Lower lobe of right lung (tissue), 2 donors: ENCODE measurements around the gene AMPD2. TPM values are rescaled to one million over a fixed set of nuclear protein-coding genes. Genes with fewer than 3 reads are reported as not detected.
"Not testable (repeated sequence)": the region's sequence is repeated elsewhere in the genome, so short reads cannot be mapped to it uniquely, and the experiment has no call there.

Experiments
- ATAC-seq, 2 donors: fragments of 200-7000 bp; cut with Tn5 transposase; one replicate each; pipeline ENCODE4 v1.9.1; 2020 to 2022; ENCODE audit warnings: mild to moderate bottlenecking in 2 of 2, moderate library complexity in 2 of 2
- DNase-seq: peaks from one replicate; pipeline ENCODE4 v3.0.0-alpha.2; 2020
- H3K27ac ChIP-seq: fragments of 200-600 bp; one replicate; pipeline ENCODE4 v1.8.0; 2022
- H3K27me3 ChIP-seq: fragments of 200-600 bp; one replicate; pipeline ENCODE4 v1.8.0; 2022; ENCODE audit warnings: low read depth
- H3K36me3 ChIP-seq: fragments of 200-600 bp; one replicate; pipeline ENCODE4 v1.8.0; 2022; ENCODE audit warnings: mild to moderate bottlenecking
- H3K4me1 ChIP-seq: fragments of 200-600 bp; one replicate; pipeline ENCODE4 v1.8.0; 2022
- H3K4me3 ChIP-seq: fragments of 200-600 bp; one replicate; pipeline ENCODE4 v1.8.0; 2022; ENCODE audit warnings: mild to moderate bottlenecking
- H3K9me3 ChIP-seq: fragments of 200-600 bp; one replicate; pipeline ENCODE4 v1.8.0; 2022
- intact Hi-C: fragments of 100-400 bp; cut with DNase I; formaldehyde crosslinking; loops from one replicate; pipeline ENCODE4 v1.11.0; 2022
- total RNA-seq: library from RNA; stranded (reverse); fragmentation: NEBNext Ultra II Directional; extraction: Animal tissue kit (Norgen Biotek cat#: 25700); gene quantifications from one replicate; pipeline ENCODE4 v1.2.1, GENCODE V29; 2021
- TF ChIP-seq, protein P1 (sequence below): fragments of 200-600 bp; IDR thresholded peaks from one replicate; pipeline ENCODE4 v1.8.0; 2022; ENCODE audit warnings: antibody characterized with exemption, mild to moderate bottlenecking
- donor health status: DM: no; HTN: yes; CAD: no; lungs with severe emphysema.

AMPD2 gene
- total RNA-seq, 1 donor from 2014 or later: 55.9 TPM

DNA sequence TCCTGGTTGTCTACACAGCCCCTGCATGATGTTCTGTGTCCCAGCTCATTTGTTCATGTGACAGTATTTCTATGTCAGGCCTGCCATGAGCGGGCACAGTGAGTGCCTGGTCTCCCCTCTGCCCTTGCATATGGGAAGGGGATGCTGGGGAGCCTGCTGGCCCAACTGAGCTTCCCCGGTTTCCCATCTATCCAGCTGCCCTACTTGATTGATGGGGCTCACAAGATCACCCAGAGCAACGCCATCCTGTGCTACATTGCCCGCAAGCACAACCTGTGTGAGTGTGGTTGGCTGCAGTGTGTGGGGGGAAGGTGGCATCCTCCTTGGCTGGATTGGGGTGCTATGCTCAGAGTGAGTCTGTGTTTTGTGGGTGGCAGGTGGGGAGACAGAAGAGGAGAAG is 37.8 kb downstream of the AMPD2 start:
- DNase-seq (no peak), ATAC-seq (no peak)
- Histone ChIP-seq H3K36me3 (peaks cover 33% of the 10 kb centered on the region), H3K4me3 (no peak overlapping the region), H3K27ac (no peak overlapping the region), H3K9me3 (no peaks in the 10 kb centered on the region), H3K27me3 (no peaks in the 10 kb centered on the region), H3K4me1 (peaks cover 11% of the 10 kb centered on the region)
- TF ChIP-seq, protein P1, sequence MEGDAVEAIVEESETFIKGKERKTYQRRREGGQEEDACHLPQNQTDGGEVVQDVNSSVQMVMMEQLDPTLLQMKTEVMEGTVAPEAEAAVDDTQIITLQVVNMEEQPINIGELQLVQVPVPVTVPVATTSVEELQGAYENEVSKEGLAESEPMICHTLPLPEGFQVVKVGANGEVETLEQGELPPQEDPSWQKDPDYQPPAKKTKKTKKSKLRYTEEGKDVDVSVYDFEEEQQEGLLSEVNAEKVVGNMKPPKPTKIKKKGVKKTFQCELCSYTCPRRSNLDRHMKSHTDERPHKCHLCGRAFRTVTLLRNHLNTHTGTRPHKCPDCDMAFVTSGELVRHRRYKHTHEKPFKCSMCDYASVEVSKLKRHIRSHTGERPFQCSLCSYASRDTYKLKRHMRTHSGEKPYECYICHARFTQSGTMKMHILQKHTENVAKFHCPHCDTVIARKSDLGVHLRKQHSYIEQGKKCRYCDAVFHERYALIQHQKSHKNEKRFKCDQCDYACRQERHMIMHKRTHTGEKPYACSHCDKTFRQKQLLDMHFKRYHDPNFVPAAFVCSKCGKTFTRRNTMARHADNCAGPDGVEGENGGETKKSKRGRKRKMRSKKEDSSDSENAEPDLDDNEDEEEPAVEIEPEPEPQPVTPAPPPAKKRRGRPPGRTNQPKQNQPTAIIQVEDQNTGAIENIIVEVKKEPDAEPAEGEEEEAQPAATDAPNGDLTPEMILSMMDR: no peak
- intact Hi-C loops: no loop called here

DNA sequence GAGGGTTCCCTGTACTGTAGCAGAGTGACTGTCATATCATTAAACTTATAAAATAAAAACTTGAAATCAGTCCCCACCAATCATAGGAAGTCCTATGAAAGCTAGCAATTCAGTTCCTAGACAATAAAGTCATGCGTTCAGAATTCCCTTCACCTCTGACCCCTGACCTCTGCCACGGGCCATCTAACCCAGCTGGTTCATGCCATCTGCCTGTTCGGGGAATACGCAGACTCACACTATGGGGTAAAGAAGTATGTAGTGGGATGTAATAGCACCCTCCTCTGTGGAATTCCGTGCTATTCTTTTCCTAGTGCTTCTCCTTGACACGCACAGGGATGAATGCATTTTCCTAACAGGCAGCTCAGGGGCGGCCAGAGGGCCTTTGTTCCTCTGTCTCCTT is 38.3 kb downstream of the AMPD2 start:
- no peak for ATAC-seq
- DNase-seq: no peak
- intact Hi-C loops: no loop called here
- TF ChIP-seq, protein P1: no peak
- peaks cover 11% of the 10 kb centered on the region for H3K4me1 ChIP-seq
- H3K27ac ChIP-seq: no peak overlapping the region
- no peaks in the 10 kb centered on the region for H3K27me3 ChIP-seq
- peaks cover 38% of the 10 kb centered on the region for H3K36me3 ChIP-seq
- no peak overlapping the region for H3K4me3 ChIP-seq
- H3K9me3 ChIP-seq: no peaks in the 10 kb centered on the region

DNA sequence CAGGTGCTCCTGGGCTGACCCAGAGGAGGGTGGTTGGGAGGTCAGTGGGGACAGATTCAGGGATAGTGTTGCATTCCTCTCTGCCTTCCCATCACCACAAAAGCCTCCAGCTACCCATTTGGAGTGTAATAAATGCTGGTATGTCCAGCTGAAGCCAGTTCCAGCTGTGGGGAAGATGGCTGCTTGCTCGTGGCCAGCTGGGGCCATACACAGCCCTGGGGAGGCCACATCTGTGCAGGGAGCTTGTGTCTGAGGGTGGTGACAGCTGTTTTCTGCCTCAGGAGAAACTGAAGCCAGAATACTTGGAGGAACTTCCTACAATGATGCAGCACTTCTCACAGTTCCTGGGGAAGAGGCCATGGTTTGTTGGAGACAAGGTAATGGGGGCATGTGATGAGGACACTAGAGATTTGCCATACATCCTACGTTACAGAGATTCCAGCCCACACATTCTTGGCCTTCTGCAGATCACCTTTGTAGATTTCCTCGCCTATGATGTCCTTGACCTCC is 39.0 kb downstream of the AMPD2 start:
- Histone ChIP-seq H3K4me3 (no peak overlapping the region), H3K36me3 (peaks cover 38% of the 10 kb centered on the region), H3K4me1 (peaks cover 11% of the 10 kb centered on the region), H3K27me3 (no peaks in the 10 kb centered on the region), H3K27ac (no peak overlapping the region), H3K9me3 (no peaks in the 10 kb centered on the region)
- DNase-seq (no peak), ATAC-seq (no peak)
- intact Hi-C loops: no loop called here
- TF ChIP-seq, protein P1: no peak

DNA sequence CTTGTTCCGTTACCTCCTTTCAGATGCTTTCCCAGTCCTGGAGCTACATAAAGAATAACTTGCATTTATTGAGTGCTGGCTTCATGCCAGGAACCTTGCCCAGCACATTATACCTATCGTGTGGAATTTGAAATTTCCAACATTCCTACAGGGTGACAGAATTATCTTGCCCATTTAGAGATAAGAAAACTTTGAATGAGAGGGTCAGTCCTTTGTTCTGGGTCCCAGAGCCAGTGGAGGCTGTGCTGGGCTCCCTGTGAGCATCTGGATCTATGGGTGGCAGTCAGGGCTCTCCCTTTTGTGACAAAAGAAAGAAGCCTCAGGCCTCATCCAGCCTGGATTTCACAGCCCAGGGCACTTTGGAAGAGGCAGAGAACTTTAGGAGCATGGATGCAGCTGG is 39.5 kb downstream of the AMPD2 start:
- DNase-seq (no peak), ATAC-seq (no peak)
- H3K27me3 ChIP-seq: no peaks in the 10 kb centered on the region
- no peak overlapping the region for H3K27ac ChIP-seq
- TF ChIP-seq, protein P1: no peak
- H3K36me3 ChIP-seq: peaks cover 38% of the 10 kb centered on the region
- no peak overlapping the region for H3K4me3 ChIP-seq
- peaks cover 11% of the 10 kb centered on the region for H3K4me1 ChIP-seq
- H3K9me3 ChIP-seq: no peaks in the 10 kb centered on the region
- intact Hi-C loops: no loop called here

DNA sequence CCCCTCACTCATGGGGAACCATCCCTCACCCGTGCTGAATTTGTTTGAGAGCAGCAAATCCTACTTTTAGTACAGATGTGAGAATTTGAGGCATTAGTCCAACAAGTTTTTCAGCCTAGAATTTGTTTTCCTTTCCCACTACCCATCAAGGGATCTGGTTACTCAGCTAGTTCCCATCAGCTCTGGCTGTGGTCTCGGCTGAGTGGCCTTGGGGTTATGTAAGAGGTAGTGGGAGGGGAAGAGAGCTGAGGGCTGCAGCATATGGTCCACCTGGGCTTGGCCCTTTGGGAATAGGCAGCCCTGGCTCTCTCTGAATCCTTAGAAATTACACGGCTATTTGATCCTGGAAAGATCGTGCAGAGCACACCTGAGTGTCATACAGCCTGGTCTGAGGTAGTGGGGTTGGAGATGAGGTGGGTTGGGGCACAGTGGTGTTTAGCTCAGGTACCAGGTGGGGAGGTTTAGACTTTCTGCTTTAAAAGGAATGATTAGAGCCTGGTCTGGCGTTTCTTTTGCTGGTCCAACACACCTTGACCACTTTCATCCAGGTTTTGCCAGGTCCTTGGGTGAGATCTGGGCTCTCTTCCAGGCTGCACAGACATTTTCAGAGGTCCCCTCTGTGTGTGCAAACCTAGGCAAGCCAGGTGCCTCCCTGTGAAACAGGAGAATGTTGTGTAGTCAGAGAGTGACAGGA is 40.5 kb downstream of the AMPD2 start:
- ATAC-seq: no peak
- Histone ChIP-seq H3K27me3 (no peaks in the 10 kb centered on the region), H3K4me3 (no peak overlapping the region), H3K27ac (no peak overlapping the region), H3K36me3 (peaks cover 38% of the 10 kb centered on the region), H3K4me1 (peaks cover 8% of the 10 kb centered on the region), H3K9me3 (no peaks in the 10 kb centered on the region)
- TF ChIP-seq, protein P1: no peak
- intact Hi-C loops: no loop called here
- DNase-seq: no peak

DNA sequence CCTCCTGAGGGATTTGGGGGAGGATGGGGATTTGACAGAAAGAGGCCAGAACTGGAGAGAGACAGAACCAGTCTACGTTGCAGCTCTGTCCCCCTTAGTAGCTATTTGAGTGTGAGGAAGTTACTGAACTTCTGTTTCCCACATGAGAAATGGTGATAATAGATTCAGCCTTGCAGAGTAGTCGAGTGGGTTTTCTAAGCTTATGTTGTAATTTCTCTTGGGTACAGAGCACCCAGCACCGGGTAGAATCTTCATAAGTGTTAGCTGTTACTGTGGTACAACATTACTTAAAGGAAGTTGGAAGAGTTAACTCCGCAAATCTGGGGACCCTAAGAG is 41.0 kb downstream of the AMPD2 start:
- H3K9me3 ChIP-seq, H3K27me3 ChIP-seq, intact Hi-C loops, ATAC-seq, H3K4me3 ChIP-seq, H3K27ac ChIP-seq, DNase-seq, H3K4me1 ChIP-seq: not testable (repeated sequence)
- H3K36me3 ChIP-seq: peaks cover 38% of the 10 kb centered on the region
